Putamen (tissue), 1 donor: ENCODE results near the gene STARD13.
A peak's percentile ranks its signal among the peaks of the same experiment; 100 is the strongest.
"Not testable (repeated sequence)": the region's sequence is repeated elsewhere in the genome, so short reads cannot be mapped to it uniquely, and the experiment has no call there.

ENCODE experiments used
- DNase-seq: peaks from one replicate; pipeline ENCODE4 v3.0.0-alpha.2; 2016; ENCODE audit warnings: low spot score

Gene STARD13

GRCh38 chr13:33256148-33256840 lies 29.3 kb downstream of the STARD13 start:
- no peak for DNase-seq

DNA sequence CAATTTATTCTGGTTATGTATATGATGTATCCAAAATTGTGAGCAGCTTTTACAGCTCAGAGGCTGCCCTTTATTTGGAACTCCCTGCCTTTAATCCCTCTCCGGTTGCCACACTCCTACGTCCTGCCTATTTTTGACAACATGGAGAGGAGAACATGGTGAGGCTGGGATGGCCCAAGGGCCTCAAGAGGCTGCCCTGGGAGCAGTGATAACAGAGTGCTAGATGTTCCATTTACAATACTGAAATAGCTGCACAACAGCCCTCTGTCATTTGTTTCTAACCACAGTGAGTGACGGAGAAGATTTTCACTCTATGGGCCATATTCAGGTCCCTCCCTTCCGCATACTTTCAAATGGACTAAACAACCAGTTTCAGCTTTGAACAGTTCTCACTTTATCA lies 33.4 kb downstream of the STARD13 start:
- DNase-seq, result no peak

DNA sequence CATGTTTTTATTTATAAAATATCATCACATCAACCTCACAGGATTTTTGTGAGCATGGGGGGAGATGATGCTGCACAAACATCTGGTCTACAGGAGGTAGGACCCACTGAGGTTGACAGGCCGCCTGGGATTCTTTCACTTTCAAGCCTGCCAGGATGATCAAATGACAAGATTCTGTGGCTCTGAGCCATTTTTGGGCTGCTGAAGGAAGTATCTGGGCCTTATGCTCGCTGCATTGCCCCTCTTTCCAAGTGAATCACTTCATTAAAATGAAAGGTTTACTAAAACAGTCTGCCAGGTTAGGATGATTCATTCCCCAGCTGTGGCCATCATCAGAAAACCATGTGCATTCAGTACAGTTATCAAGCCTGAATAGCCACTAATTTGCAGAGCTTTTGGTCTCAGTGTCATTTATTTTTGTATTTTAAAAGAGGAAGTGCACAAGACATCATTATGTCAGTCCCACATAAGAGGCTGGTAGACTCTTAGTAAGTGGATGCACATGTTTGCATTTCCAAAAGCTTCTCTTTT lies 34.4 kb downstream of the STARD13 start:
- no peak for DNase-seq

- no peak for DNase-seq
These were observed 34.9 kb downstream of the STARD13 start for GRCh38 chr13:33250609-33251008.

DNA sequence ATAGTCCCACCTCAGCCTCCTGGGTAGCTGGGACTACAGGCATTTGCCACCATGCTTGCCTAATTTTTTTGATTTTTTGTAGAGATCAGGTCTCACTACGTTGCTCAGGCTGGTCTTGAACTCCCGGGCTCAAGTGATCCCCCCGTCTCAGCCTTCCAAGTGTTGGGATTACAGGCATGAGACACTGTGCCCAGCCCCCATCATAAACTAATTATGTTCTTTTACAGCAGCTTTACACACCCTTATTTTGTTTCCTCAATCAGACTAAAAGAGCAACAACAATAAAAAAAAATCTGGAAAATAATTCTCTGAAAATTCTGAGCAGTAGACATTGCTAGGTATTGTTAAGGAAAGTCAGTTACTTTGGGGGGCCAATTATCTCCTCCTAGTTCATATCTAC lies 35.7 kb downstream of the STARD13 start:
- no peak for DNase-seq

DNA sequence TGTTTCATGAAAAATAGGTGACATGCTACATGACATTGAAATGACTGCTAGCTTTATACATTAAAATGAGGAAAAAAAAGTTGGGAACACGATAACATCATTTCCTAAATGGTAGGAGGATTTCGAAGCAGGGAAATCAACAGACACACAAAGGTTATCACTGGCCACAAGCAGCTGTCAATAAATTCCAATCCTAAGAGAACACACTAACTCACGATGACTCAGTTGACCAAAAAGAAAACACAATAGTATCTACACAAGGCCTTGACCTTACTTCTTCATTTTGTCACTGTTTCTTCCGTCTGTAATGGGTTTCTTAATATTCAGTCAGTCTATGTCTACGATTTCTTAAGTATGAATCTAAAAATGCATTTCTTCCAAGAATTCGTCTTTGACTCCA lies 36.5 kb downstream of the STARD13 start:
- DNase-seq, result no peak

DNA sequence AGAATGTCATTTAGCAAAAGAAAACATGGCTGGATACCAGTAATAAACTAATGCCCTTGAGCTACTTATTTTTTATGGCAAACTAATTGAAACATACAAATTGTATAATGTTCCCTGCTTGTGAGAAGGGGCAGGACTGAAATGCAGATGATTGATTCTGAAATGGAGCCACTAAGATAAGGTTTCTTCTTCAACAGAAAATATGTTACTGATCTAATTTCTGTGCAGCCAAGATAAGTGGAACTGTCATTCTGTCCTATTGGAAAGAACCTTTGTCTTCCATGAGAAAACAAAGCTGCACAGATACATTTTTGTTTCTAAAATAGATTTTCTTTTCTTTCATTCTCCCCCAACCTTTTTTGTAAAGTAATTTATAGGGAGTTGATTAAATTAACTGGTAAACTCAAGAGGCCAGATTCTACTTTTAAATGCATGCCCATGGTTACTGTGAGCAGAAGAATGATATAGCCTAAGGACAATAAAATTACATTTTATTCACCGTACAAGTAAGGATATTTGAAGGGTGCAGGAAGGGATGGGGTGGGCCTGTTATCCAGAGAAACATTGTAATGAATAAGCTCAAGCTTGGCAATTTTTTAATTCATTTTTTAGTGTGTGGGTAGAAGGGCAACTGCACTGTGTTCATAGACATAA lies 39.9 kb downstream of the STARD13 start:
- no peak for DNase-seq

GRCh38 chr13:33244907-33245287 lies 40.7 kb downstream of the STARD13 start:
- no peak for DNase-seq

DNA sequence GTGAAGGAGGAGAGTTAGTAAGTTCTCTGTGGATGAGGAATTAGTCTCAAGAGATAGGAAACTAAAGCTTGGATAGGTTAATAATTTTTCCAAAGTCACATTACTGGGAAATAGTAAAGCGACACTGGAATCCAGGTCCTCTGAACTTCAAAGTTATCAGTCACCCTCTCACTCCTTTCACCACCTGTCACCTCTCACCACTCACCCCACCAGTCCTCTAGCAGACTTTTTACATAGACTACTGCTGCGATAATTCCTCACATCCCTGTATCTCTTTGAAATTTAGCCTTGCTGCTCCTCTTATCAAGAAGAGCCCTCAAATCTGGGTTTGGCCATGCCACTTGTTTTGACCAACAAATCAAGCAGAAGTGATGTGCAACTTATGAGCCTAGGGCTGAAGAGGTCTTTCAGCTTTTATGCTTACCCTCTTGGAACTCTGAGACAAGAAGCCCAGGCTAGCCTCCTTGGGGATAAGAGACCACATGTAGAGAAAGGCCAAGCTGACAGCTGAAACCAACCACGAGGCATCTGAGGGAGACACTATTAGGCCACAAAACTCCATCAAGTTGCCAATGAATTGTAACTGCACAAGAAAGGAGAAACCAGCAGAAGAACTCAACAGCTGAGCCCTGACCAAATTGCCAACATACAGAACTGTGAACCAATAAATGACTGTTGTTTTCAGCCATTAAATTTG lies 41.2 kb downstream of the STARD13 start:
- DNase-seq, result no peak

DNA sequence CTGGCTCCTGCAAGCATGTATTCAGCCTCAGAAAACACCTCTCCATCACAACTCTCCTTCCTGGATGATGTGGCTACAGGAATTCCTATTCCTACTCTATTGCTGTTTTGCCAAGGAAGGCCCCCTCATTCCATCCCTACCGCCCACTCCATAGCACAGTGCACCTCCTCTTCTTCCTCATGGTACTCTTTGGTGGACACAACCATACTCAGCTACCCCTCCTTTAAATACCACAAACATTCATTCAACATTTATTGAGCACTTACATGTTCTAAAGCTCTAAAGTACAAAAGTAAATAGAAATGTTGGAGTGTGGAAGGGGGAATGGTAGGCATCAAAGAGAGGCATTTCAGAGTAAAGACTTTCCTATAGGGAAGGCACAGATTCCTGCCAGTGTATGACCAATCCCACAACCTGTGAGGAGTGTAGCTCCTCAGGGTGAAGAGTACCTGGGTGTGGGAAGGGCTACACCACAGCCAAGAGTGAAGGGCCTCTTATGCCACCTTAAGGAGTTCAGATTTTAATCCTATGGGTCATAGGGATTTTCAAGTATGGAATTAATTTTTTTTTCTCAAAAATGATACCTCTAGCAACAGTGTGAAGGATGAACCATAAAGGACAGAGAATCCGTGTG lies 42.5 kb downstream of the STARD13 start:
- DNase-seq, result no peak

DNA sequence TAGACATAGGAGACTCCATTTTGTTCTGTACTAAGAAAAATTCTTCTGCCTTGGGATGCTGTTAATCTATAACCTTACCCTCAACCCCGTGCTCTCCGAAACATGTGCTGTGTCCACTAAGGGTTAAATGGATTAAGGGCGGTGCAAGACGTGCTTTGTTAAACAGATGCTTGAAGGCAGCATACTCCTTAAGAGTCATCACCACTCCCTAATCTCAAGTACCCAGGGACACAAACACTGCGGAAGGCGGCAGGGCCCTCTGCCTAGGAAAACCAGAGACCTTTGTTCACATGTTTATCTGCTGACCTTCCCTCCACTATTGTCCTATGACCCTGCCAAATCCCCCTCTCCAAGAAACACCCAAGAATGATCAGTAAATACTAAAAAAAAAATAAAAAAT lies 43.2 kb downstream of the STARD13 start:
- DNase-seq, result not testable (repeated sequence)

DNA sequence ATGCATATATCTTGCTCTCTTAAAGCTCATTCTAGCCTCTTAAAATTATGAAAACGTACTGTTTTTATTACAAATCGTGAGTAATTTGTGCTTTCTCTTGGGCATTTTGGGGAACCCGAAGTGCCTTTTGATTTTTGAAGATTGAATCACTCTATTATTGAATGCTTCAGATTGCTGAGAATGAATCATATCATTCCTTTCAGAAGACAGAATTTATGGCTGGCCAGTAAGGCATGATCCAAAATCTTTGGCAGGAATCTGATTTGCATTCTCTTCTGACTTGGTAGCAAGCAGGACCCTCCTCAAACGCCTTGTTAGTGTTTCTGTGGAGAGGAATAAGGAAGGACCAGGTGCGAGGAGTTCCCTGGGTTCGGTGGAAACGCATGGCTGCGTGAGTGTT lies 49.5 kb downstream of the STARD13 start:
- DNase-seq, result no peak

DNA sequence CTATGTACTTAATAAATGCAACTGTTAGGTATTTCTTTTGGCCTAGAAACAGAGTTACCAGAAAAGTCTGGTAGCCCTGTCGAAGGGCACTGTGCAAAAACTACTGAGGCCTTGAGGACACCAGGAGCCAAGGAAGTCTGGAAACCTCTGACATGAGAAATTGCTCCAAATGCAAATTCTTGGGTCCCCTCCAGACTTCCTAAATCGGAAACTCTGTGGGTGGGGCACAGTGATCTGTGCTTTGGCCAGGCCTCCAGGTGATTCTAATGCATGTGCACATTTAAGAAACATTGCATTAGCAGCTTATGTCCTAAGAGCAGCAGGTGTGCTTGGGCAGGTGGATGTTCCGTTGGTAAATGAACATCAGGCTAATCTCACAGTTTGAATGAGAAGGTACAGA lies 50.0 kb downstream of the STARD13 start:
- DNase-seq, result no peak

- DNase-seq, result no peak
These were observed 50.5 kb downstream of the STARD13 start for GRCh38 chr13:33235078-33235477.

DNA sequence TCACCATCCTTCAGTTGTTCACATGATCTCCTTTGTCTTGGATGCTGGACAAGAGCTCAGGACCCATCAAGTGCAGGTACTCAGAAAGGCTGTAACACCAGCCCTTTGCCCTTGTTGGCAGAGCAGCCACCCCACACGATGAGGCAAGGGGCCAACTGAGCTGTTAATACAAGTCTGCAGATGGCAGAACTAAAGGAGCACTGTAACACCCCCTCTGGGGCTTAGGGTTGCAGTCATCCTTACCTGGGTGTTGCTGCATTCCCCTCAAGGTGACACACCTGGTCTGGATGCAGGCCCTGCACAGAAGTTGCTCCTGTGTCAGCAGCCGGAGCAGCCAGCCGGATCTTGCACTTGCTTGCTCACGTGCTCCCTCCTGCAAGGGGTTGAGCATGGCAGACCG lies 52.0 kb downstream of the STARD13 start:
- DNase-seq, result no peak

DNA sequence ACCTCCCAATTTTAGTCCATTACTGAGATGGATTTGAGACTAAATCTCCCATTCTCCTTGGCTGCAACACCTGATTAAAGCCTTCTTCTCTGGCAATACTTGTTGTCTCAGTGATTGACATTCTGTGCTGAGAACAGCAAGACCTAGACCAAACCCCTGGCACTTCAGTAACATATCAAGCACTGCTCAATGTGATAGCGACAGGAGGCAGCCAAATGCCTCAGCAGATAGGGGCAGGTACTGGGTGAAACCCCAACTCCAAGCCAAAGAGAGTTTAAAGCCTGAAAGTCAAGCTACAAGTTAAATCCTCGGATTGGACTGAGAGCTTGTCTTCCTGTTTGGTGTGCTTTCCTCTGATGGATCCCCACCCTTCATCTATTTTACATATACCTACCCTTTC lies 52.7 kb downstream of the STARD13 start:
- no peak for DNase-seq

GRCh38 chr13:33231339-33231738 lies 54.2 kb downstream of the STARD13 start:
- no peak for DNase-seq

DNA sequence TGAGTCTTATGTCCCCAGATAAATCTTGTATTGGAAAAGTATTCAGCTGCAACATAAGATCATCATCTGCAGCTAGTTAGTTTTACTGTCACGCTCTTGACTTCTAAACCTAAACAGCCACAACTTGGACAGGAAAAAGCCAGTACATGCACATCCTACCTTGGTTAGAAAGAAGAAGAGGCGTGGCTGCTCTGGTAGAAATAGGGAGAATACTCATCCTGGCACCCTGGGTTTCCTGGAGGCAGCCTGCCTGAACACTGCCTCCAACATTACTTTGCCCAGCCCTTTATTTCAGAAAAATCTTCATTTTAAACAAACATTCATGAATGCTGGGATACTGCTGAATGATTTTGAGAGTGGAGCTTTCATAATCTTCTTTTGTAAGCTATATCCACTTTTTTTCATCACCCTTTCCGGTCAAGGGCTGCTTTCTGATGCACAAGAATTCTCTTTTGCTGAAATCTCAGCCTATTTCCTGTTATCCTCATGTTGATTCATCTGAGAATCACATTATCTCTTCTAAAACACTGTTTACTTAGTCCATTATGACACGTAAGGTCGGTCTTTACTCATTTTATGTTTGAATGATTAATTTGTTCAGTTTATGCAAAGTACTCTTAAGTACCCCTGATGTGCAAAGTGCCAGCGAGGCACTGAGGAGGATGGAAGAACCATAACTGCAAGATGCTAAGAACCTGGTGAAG lies 55.2 kb downstream of the STARD13 start:
- DNase-seq, result no peak

DNA sequence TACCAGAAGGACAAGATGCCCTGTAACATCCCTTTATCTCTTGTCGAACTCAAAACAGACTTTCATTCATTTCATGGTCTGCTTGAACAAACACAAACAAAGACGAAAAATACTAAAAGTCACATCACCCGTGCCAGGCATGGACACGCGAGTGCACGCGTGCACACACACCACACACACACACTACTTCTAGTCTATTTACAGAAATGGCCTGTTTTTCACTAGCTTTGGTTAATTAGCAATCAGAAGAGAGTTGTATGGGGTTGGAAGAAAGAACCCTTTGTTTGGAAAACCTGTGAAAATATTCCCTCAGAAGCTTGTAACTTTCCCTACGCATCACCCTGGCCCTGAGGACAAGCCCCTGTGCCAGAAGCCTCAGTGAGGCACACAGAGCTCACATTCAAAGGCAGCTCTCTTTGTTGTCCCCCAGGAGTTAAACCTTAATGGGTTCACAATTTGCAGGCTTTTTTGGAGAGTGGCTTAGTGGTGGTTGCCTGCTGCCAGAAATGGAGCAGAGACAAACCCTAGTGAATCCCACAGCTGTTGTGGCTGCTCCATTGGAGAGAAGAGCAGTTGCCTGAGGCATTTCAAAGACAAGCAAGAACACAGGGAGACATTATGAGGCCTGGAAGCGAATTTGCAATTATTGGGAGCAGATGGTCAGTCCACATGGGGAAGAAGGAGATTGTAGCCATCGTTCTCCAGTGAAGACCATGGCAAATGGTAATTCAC lies 55.9 kb downstream of the STARD13 start:
- DNase-seq, result peak; percentile 78

GRCh38 chr13:33228648-33229445 lies 56.7 kb downstream of the STARD13 start:
- DNase-seq, result peak; percentile 58
